Stimulated activated CD4-positive, alpha-beta T cell treated with anti-CD3 and anti-CD28 coated beads, Interleukin-1b, Interleukin-23, amount 100 ng/mL, for 1 hour (primary cell): Measurements from ENCODE around the gene YIPF1.

Experiments
- DNase-seq, 2 donors: peaks; one replicate each; pipeline ENCODE4 v3.0.0-alpha.2; 2020; ENCODE audit warnings: low read depth in 2 of 2

Gene YIPF1

DNA sequence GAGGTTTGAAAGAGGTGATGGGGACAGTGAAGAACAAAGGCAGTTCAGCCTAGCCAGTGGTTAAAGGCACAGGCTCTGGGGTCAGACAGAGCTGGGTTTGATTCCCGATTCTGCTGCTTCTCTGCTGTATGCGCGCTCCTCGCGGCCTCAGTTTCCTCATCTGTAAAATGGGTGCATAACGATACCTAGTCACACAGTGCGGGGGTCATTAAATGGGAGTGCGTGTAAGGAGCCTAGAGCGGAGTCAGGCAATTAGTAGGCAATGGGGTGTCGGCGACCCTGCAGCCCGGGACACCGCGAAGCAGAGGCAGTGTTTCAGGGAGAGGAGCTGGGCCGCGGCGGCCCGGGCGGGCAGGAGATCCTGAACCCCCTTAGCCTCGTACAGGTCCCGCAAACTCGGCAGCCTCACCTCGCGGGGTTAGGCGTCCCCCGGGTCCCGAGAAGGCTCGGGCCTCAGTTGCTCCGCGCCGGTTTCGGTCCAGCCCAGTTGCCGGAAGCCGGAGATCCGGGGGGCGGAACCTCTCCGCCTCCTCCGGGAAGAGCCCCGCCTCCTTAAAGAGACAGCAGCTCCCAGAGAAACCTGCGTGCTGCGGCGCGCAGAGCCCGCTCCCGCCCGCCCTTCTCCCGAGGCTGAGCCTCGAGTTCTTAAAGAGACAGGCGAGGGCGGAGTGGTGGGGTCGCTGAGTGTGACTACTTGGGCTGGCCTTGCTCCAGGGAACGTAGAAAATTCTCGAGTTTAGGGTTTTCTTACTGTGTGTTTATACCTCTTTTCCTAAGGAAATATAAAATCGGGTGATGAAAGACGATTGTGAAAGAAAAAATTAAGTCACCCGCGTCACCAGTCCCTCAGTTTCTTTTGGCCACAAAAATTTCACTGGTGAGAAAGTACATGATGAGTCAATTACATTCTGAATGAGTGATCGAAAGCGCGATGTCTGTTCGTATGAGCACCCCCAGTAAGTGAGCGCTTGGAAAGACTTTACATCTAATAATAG, at the start of gene YIPF1:
YIPF1 (minus strand) TSS at position 494 of the 995 bp plus-strand sequence. CDS start 860 bp downstream, outside the sequence.
- peak; percentile 48 to 69 for DNase-seq

DNA sequence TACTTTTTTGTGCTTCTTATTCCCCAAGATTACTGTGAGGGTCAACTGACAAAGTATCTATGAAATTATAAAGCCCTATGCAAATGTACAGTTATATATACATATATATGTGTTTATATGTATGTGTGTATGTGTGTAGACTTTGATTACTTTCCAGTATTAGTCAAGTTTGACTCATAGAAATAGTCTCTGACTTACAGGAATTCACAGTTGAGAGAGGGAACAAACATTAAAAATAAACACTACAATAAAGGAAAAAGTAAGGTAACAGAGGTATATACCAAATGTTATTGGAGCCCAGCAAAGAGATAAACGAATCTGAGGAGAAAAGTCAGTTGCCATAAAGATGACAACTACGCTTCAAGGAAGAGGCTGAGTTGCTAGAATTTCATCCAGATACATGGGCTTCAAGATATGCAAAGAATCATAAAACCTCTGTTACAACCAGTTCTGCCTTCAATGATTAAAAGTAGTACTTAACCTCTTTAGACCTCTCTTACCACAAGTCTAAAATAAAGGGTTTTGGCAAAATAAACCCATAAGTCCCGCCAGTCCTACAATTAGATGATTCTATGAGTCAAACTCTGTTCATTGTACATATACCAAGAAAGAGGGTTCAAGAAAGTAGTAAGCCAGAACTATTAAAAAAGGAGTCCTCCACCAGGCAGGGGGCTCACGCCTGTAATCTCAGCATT, 48.7 kb upstream of the YIPF1 start:
- no peak for DNase-seq

DNA sequence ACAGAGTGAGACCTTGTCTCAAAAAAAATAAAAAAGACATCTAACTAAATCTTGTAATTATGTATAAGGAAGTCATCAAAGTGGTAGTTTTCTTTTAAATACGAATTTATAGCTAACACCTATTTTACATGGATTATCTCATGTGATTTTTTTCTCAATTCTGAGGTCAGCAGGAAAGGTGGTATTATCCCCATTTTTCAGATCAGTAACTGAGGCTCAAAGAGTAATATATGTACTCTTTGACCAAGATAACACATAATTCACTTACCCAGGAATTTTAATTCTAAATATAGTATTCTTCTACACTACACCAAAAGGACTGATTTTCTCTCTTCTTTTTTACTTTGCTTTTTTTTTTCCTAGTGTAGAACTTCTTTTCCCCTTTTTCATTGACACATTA, 46.8 kb upstream of the YIPF1 start:
- DNase-seq, result no peak

DNA sequence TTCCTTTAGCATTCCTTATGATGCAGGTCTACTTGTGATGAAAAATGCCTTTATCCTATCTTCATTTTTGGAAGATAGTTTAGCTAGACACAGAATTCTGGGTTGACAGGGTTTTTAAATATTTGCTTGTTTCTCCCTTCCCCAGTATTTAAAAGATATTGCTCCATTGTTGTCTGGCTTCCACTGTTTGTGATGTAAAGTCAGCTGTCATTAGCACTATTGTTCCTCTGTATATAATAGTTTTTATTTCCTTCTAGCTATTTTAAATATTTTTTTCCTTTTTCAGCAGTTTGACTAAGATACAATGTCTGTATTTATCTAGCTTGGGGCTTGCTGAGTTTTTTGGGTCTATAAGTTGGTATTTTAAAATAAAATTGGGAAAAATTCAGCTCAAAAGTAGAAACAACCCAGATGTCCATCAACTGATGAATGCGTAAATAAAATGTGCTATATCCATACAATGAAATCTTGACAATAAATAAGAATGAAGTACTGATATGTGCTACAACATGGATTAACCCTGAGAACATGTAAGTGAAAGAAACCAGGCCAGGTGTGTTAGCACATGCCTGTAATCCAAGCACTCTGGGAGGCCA, 44.7 kb upstream of the YIPF1 start:
- no peak for DNase-seq

DNA sequence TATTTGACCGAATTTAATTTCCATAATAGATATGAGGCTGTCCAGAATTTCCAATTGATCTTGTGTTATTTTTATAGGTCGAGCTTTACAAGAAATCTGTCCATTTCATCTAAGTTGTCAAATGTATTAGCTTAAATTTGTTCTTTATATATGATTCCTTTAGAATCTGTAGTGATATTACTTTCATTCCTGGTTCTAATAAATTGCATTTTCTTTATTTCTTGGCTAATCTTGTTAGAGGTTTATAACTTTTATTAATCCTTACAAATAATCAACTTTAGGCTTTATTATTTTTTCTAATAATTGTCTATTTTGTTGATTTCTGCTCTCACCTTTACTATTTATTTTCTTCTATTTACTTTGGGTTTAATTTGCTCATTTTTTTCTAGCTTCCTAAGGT, 41.9 kb upstream of the YIPF1 start:
- no peak for DNase-seq

DNA sequence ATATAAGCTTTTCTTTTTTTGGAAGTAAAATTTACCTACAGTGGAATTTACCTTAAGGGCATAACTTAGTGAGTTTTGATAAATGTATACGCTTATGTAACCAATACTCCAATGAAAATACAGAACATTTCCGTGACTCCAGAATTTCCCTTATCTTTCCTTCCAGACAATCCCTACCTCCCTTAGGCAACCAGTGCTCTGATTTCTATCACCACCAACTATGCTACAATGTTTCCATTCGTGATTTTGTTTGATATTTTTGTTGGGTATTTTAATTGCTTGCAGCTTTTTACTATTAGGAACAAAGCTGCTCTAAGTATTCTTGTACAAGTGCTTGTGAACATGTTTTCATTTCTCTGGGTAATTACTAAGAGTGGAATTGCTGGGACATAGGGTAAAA, 41.3 kb upstream of the YIPF1 start:
- no peak for DNase-seq

DNA sequence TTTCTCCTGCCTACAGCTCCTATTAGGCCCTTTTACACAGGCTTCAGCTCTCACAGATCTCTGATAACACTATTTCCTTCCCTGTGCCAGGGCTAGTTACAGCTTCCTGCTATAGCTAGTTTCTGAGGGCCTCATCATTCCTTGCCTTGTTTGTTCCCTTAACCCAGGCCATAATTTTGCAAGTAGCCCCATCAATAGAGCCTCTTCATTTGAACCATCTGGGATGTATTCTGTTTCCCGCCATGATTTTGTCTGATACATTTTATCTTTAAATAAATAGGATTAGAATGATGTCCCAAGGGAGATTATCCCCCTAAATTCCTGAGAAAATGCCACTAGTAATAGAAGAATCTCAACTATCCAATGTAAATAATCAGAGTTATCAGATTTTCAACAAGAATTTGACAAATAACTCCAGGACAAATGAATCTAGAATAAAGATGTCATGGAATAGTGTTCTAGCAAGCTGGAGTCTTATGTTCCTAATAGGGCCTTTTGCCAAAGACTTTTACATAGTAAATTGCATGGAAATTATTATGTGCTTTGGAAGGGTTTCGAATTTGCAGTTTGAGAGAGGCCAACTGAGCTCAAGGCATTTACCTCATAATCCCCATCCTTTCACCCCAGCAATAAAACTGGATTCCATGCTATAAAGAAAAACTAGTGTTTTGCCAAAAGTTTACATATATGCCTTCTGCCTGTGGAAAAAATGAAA, 39.8 kb upstream of the YIPF1 start:
- DNase-seq, result no peak

DNA sequence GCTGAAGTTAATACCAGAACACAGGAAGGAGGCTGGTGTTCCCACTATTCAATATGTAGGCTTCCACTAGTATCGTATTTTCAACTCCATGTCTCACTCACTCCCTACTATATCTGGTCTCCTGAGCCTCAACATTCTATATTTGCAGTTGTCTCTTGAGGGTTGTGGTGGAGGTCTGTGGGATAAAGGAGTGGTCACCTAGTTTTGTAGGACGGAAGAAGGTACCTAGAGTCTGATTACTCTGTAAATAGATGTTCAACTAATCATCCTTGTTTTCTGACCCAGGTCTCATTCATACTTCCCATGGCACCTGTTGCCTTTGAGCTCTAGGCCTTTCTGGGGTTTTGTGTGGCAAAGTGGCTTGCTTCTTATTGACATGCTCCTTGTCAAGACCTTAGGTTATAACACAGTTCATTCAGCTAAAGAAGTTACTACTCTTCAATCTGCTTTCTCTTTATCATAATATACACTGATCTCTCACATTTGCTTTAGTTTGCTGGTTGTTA, 37.8 kb upstream of the YIPF1 start:
- DNase-seq, result no peak

DNA sequence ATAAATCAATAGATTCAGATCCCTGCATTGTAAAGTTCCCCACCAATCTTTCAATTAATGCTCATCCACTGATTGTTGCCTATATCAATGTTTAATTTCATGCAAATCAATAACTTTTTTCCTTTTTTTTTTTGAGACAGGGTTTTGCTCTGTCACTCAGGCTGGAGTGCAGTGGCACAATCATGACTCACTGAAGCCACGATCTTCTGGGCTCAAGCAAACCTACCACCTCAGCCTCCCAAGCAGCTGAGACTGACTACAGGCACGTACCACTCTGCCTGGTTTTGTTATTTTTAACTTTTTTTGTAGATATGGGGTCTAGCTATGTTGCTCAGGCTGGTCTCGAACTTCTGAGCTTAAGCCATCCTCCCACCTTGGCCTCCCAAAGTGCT, 30.1 kb upstream of the YIPF1 start:
- DNase-seq, result no peak

DNA sequence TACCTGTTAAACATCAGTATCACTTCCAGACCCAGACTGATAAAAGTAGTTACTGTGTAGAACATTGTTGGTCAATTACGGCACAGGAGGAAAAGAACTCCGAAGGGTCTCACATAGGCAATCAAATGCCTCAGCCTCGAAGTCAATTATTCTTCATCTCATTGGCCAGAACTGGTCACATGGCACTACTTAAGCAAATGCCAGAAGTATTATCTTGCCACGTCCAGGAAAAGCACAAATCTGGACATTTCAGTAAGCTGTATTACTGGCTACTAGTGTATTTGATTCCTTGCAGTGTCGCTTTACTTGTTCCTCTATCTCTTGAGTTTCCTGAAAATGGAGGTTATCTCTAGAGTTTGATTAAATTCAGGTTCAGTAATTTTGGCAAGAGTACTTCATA, 28.7 kb upstream of the YIPF1 start:
- DNase-seq, result no peak

DNA sequence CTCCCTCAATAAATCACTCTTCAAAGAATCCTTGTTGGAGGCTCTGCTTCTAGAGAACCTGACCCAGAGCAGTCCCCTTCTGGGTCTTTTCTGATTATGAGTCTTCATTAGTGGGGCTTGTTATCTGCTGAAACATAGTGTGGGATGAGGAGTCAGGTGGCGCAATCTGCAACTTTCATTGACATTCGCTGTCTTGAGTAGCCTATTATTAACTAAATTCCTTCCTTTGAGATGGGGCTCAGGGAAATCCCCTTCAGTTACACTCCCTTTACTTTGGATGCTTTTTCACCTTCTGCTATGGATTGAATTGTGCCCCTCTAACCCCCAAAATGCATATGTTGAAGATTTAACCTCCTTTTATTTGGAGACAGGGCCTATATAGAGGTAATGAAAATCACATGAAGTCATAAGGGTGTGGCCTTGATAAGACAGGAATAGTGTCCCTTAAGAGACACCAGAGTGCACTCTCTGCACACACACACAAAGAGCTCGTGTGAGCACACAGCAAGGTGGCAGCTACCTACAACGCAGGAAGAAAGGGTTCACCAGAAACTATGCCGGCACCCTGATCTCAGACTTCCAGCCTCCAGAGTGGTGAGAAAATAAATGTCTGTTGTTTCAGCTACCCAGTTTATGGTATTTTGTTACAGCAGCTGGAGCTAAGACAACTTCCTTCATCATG, 23.9 kb upstream of the YIPF1 start:
- no peak for DNase-seq

DNA sequence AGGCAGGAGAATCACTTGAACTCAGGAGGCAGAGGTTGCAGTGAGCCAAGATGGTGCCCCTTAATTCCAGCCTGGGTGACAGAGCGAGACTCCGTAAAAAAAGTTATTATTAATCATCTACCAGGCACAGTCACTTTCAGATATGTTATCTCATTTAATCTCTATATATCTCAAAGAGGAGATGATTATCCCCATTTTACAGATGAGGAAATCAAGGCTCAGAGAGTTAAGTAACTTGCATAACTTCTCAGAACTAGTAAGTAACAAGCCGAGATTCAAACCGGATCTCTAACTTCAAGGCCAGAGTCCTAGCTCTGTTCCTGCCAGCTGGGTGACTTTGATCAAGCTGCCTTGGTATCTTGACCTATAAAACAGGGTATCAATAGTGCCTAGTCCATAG, 21.8 kb upstream of the YIPF1 start:
- DNase-seq, result no peak

DNA sequence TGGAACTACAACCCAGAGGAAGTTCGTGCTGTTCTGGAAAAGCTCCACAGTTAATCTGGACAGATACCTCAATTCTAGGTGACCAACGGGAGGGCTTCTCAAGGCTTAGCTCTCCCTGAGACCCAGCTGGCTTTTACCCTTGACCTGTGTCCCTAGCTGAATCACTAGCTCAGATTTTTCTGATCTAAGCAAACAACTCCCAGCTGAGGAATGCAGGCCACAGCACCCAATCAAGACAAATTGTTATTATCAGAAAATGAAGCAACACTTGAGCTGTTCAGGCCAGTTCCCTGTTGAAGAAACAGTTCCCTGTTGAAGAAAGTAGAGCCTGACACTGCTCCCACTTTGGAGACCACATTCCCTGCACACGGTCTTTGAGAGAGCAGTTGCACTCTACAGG, 20.3 kb upstream of the YIPF1 start:
- DNase-seq, result no peak

DNA sequence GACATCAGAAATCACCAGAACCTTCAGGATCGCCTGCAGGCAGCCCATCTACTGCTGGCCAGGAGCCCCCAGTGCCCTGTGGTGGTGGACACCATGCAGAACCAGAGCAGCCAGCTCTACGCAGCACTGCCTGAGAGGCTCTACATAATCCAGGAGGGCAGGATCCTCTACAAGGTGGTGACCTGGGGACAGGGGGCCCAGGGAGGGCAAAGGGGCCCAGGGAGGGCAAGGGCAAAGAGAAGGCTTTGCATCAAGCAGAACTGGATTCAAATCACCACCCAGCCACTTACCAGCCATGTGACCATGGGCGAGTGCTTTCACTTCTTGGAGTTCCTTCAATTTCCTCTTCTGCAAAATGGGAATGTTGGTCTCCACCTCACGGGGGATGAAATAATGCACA, 16.5 kb upstream of the YIPF1 start:
- no peak for DNase-seq

DNA sequence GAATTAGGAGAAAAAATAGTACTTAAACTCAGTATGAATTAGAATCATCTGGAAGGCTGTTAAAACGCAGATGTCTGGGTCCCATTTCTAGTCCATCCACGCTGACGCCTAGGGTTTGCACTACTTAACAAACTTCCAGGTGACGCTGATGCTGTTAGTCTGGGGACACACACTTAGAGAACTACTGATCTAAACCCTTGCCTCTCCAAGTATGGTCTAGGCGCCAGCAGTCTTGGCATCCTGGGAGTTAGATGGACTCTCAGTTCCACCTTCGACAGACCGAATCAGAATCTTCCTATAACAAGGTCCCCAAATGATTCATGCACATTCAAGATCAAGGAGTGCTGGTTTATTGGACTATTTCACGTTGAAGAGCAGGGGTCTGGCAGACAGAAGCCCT, 15.9 kb upstream of the YIPF1 start:
- no peak for DNase-seq

DNA sequence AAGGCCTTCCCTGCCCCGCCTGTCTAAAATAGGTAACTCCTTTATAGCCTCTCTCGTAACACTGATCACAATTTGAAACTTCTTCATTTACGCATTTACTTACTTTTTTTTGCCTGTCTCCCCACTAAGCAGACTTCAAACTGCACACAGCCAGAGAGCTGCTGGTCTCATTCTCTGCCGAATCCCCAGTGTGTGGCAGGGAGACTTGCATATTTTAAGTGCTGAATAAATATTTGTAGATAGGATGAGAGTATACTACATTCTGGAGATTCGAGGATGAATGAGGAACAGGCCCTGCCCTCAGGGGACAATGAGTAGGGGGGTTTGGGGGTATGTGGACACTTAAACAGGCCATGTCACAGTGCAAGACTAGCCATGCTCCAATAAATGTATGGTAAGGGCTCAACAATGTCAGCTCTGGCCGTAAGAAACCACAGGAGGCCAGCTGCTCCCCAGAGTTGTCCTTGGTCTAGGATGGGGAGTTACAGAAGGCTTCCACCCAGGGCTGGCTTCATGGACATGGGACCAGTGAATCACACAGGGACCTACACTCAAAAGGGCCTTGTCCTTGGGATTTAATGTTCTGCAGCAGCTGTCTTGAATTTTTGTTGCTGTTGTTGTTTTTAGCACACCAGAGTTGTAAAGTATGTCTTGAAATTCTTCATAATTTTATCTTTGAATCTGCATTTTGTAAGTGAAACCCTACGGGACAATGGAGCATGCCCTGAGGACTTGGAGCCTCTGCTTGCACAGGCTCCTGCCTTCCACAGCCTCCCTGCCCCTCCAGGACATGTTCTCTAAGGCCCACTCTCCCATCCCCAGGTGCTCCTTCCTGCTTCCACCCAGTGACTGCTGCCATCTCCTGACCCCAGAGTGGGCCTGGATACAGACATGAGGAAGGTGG, 12.9 kb upstream of the YIPF1 start:
- DNase-seq, result no peak

DNA sequence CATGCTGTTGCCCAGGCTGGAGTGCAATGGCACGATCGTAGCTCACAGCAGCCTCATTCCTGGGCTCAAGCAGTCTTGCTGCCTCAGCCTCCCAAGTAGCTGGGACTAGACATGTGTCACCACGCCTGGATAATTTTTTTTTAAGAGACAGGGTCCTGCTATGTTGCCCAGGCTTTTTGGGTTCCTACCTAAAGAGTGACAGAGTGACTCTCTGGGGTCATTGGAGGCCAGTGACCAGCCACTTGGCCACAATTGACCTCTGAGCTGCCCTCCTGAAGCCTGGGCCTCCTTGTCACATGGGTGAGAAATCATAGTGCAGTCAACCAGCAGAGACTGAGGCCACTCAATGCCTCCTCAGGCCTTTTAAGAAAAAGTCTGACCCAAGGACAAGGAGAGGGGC, 10.1 kb upstream of the YIPF1 start:
- no peak for DNase-seq

DNA sequence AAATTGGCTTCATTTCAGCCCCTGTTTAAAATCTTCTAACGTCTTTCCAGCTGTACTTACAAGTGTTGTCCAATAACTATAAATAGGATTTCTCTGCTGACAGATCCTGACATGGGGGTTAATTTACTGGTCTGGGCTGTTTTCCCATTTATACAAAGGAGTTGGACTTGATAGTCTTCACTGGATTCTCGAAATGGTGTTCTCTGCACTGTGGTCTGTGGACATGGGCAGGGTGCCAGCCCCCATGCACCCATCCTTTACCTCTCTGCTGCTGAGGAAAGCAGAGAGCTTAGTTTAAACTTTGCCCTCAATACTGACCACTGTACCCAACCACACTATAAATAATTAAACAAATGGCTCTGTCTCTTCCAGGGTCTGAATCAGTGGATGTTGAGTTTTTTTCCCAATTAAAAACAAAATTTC, 9.6 kb upstream of the YIPF1 start:
- DNase-seq, result no peak

DNA sequence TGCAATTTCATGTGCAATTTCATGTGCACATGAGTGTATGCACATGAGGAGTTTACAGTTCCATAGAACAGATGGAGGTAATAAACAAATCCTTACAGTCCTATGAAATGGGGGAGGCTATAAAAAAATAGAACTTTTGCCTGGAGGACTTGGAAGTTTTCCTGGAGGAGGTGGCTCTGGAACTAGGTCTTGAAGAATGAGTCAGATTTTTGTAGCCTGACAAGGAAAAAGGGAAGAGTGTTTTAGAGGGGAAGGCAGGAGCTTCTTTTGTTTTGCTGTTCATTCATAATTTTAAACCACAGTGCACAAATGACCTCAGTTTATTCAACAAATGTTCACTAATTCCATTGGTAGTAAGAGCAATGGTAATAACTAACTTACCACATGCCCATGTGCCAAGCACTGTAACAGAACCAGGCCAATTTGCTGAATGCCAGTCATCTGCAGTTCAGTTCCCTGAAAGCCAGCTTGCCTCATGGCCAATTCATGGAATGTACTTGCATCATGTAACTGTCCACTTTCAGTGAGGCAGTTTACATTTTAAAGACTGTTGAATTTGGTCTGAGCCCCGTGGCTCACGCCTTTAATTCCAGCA, 7.1 kb upstream of the YIPF1 start:
- DNase-seq, result no peak

DNA sequence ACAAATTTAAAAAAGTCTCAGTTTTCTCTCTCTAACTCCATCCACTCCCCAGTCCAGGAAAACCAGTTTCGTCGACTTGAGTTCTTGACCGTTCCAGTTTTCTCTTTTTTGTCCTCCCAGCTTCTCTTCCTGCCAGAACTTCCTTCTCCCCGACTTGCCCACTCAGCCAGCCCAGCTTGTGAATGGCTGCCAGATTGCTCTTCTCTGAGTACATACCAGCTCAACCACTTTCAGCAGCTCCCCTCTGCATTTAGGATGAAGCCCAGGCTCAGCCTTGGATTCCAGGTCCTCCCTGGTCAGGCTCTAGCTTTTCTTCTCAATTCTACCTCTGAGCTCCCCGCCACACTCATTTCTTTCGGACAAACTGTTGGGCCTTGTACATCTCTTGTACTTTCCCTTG, 5.8 kb upstream of the YIPF1 start:
- DNase-seq, result no peak
